Bronchial epithelial cell (primary cell): Measurements from ENCODE around the gene PCED1A. TPM values are rescaled to one million over a fixed set of nuclear protein-coding genes. Genes with fewer than 3 reads are reported as not detected.

Source experiments
- DNase-seq: peaks from one replicate; pipeline ENCODE4 v3.0.0-alpha.2; 2010; ENCODE audit warnings: low read depth
- FAIRE-seq: peaks from 2 replicates; lab custom pipeline; 2011; peaks lifted over from hg19 to GRCh38; lab: Jason Lieb, UNC
- H3K27me3 ChIP-seq: 2 replicates; pipeline ENCODE4 v1.5.1; 2011; ENCODE audit warnings: low read length; ENCODE audit not compliant: control insufficient read depth, insufficient read depth
- H3K36me3 ChIP-seq: 2 replicates; pipeline ENCODE4 v1.5.1; 2011; ENCODE audit warnings: low read length; ENCODE audit not compliant: control insufficient read depth, insufficient read depth
- H3K4me3 ChIP-seq: 2 replicates; pipeline ENCODE4 v1.5.1; 2011; ENCODE audit warnings: mild to moderate bottlenecking, low read depth, low read length, control low read depth
- total RNA-seq: library from RNA; depleted of rRNA; stranded (reverse); fragments of >200 nt; gene quantifications from 2 replicates; pipeline ENCODE4 v1.2.1, GENCODE V29; 2014
- TF ChIP-seq, protein P1 (sequence below): IDR thresholded peaks from 2 replicates; pipeline ENCODE4 v1.5.1; 2011; ENCODE audit warnings: mild to moderate bottlenecking, moderate library complexity, low read length, control low read depth, inconsistent platforms; ENCODE audit not compliant: insufficient read depth, severe bottlenecking

Gene PCED1A, protein sequence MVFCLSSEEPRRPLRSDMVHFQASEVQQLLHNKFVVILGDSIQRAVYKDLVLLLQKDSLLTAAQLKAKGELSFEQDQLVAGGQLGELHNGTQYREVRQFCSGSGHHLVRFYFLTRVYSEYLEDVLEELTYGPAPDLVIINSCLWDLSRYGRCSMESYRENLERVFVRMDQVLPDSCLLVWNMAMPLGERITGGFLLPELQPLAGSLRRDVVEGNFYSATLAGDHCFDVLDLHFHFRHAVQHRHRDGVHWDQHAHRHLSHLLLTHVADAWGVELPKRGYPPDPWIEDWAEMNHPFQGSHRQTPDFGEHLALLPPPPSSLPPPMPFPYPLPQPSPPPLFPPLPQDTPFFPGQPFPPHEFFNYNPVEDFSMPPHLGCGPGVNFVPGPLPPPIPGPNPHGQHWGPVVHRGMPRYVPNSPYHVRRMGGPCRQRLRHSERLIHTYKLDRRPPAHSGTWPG
- 12.9 and 17.9 TPM in 2 replicates for total RNA-seq

DNA sequence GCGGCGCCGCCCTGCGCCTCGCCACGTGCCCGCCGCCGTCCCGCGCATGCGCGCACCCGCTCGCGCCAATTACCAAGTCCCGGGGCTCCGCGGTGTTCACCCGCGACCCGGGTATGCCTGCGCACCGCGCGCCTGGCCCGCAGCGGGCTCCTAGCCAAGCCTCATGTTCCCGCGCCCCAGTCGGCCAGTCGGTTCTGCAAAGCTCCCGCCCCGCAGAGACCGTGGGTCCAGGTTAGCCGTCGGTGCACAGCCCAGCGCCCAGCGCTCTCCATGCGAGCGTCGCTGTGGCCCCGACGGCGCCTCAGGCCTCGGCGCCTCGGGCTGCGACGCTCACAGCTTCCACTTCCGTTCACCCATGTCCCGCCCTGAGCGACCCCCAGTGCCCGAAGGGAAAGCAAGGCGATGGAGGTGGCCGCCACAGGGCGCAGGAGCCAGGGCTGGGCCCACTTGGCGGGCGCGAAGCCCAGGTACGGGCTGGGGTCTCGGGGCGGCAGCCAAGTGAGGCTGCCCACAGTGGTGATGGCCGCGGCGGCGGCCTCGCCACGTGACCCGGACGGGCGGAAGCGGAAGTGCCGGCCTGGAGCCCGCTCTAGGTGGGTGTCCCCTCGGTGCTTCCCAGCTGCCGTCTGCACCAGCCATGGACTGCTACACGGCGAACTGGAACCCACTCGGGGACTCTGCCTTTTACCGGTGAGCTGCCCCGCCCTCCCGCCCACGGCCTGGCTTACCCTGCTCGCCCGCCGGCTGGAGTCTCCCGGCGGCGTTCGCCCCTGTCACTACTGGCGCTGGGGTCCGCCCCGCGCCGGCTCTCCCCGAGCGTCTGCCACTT is at the start of gene PCED1A, which contains the start of gene VPS16:
Gene PCED1A, minus strand, starts transcription at position 518 of the 829 bp plus-strand sequence. CDS start 743 bp downstream, outside the sequence.
Gene VPS16, plus strand, starts transcription at position 608 of the 829 bp plus-strand sequence. Its CDS starts 30 bp downstream, at position 638.
- Histone ChIP-seq H3K36me3 (no peaks in the 10 kb centered on the region), H3K27me3 (no peaks in the 10 kb centered on the region), H3K4me3 (peak within 1 kb of the TSS; percentile 90)
- DNase-seq (peak; percentile 50), FAIRE-seq (no peak)
- TF ChIP-seq, protein P1, sequence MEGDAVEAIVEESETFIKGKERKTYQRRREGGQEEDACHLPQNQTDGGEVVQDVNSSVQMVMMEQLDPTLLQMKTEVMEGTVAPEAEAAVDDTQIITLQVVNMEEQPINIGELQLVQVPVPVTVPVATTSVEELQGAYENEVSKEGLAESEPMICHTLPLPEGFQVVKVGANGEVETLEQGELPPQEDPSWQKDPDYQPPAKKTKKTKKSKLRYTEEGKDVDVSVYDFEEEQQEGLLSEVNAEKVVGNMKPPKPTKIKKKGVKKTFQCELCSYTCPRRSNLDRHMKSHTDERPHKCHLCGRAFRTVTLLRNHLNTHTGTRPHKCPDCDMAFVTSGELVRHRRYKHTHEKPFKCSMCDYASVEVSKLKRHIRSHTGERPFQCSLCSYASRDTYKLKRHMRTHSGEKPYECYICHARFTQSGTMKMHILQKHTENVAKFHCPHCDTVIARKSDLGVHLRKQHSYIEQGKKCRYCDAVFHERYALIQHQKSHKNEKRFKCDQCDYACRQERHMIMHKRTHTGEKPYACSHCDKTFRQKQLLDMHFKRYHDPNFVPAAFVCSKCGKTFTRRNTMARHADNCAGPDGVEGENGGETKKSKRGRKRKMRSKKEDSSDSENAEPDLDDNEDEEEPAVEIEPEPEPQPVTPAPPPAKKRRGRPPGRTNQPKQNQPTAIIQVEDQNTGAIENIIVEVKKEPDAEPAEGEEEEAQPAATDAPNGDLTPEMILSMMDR, result no peak

DNA sequence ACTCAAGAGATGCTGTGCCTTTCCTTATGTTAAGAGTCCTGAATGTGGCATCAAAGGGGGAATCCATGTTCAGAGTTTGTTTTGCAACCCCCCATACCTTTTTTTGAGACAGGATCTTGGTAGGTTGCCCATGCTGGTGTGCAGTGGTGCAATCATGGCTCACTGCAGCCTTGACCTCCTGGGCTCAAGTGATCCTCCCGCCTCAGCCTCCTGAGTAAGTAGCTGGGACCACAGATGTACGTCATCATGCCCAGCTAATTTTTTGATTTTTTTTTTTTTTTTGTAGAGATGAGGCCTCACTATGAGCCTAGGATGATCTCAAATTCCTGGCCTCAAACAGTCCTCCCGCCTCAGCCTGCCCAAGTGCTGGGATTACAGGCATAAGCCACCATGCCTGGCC is 49.3 kb upstream of the PCED1A start:
- H3K27me3 ChIP-seq, result no peaks in the 10 kb centered on the region
- no peak overlapping the region for H3K4me3 ChIP-seq
- TF ChIP-seq, protein P1, result no peak
- no peak for DNase-seq
- FAIRE-seq, result no peak
- no peaks in the 10 kb centered on the region for H3K36me3 ChIP-seq

GRCh38 chr20:2889209-2889608 is 48.8 kb upstream of the PCED1A start:
- Histone ChIP-seq H3K36me3 (no peaks in the 10 kb centered on the region), H3K27me3 (no peaks in the 10 kb centered on the region), H3K4me3 (no peak overlapping the region)
- FAIRE-seq (no peak), DNase-seq (peak; percentile 43)
- TF ChIP-seq, protein P1, result no peak

- no peaks in the 10 kb centered on the region for H3K27me3 ChIP-seq
- no peaks in the 10 kb centered on the region for H3K36me3 ChIP-seq
- FAIRE-seq, result no peak
- no peak for DNase-seq
- TF ChIP-seq, protein P1, result no peak
- no peak overlapping the region for H3K4me3 ChIP-seq
Observed at GRCh38 chr20:2888224-2888955, 47.9 kb upstream of the PCED1A start.

DNA sequence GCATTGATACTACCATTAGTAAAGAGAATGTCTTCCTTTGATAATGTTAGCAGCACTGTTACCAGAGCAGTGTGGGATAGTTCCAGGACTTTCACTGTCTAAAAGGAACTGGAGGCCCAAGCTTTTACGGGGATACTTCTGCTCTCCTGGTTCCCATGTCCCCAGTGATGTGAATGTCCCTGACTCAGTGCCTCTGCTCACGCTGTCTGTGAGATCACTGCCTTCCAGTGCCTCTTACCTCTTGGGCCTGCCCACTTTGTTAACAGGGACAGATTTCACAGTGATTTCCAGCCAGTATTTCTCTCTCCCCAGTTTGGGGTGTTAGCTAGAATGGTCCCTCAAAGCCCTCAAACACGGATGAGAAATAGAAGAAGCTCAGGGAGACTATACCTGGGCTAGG is 47.3 kb upstream of the PCED1A start:
- DNase-seq (no peak), FAIRE-seq (peak; percentile 32)
- Histone ChIP-seq H3K36me3 (no peaks in the 10 kb centered on the region), H3K4me3 (no peak overlapping the region), H3K27me3 (no peaks in the 10 kb centered on the region)
- TF ChIP-seq, protein P1, result no peak
